ENCODE data around the gene RNF114. TPM values are rescaled to one million over a fixed set of nuclear protein-coding genes. Genes with fewer than 3 reads are reported as not detected.

The RNF114 gene
- total RNA-seq, 1 experiment from 2014 or later: 88.1 TPM

GRCh38 chr20:49982346-49983122 lies 46.3 kb downstream of the RNF114 start, which contains the start of gene SNAI1 (continued):
- TF ChIP-seq PREB (CRISPR knock-in tag; IDR thresholded peaks at IDR 0.05; ENCODE audit: borderline replicate concordance): no peak; the same call in 1 of the 2 replicates
- no peak for TF ChIP-seq ZNF425 (CRISPR knock-in tag; conservative IDR thresholded peaks at IDR 0.05)
- peak; percentile 34; the same call in 1 of the 2 replicates for TF ChIP-seq NFYB (CRISPR knock-in tag; conservative IDR thresholded peaks at IDR 0.05; ENCODE audit: low read depth)
- TF ChIP-seq JUN (CRISPR knock-in tag; IDR thresholded peaks at IDR 0.05): peak; percentile 87
- 0 out of 2 replicates have a peak, but pooled peaks have one; percentile 59 for TF ChIP-seq ZBTB21 (CRISPR knock-in tag; IDR thresholded peaks at IDR 0.05; ENCODE audit: borderline replicate concordance)
- no peak; the same call in 1 of the 2 replicates for TF ChIP-seq ZNF232 (CRISPR knock-in tag; IDR thresholded peaks at IDR 0.05)
- TF ChIP-seq, protein P1, sequence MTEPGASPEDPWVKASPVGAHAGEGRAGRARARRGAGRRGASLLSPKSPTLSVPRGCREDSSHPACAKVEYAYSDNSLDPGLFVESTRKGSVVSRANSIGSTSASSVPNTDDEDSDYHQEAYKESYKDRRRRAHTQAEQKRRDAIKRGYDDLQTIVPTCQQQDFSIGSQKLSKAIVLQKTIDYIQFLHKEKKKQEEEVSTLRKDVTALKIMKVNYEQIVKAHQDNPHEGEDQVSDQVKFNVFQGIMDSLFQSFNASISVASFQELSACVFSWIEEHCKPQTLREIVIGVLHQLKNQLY (CRISPR knock-in tag; IDR thresholded peaks at IDR 0.05): no peak; the same call in 1 of the 2 replicates
- peak; percentile 73; the same call in 1 of the 2 replicates for TF ChIP-seq HMGXB4 (CRISPR knock-in tag; IDR thresholded peaks at IDR 0.05)

DNA sequence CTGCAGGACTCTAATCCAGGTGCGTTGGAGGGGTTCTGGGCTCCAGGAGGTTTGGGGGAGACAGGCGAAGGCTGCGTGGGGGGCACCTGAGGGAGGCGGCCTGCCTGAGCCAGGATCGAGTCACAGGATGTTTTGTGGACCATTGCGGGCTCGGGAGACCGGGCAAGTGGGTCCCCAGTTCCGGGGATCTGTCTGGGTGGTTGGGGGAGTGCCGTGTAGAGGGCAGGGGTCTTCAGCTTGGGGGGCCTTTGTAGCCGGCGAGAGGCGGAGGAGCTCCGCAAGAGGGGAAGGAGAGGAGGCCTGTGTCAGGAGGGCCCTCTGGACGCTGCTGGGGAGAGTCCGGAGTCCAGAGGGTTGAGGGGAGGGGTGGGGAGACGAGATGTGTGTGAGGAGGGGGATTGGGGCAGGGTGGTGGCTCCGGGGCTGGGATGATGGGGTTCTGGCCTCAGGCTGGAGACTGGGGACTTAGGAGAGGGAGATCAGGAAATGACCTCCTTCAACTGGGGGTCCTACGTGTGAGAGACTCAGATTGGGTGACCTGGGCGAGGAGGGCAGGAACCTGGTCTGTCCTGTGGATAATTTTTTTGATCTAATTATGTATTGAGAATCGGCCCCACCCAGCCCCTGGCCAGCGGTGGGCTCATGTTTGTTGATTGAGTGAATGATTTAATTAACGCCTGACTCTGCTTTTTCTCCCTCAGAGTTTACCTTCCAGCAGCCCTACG lies 47.1 kb downstream of the RNF114 start:
- peak overlapping the region; percentile 84 for H3K4me3 Mint-ChIP-seq
- CTCF ChIA-PET: interaction anchor here (0.6 to 10.5 kb wide), 3 partner anchors 72 to 103 kb away, joined by 3 to 288 read pairs (median 4); no protein-coding TSS in a partner anchor
- H3K27me3 Mint-ChIP-seq (ENCODE audit: low read depth): peaks cover 34% of the 10 kb centered on the region
- H3K36me3 Mint-ChIP-seq: peaks cover 5% of the 10 kb centered on the region; the same call in 1 of the 2 replicates
- no peak overlapping the region for H3K27ac Mint-ChIP-seq
- H3K4me1 Mint-ChIP-seq: peaks cover 82% of the 10 kb centered on the region
- no peaks in the 10 kb centered on the region for H3K9me3 Mint-ChIP-seq
- no peak for ATAC-seq
- no peak for DNase-seq (ENCODE audit: low spot score)
- POLR2A ChIA-PET: interaction anchor here (0.5 to 0.9 kb wide), 5 partner anchors 63 to 542 kb away, joined by 3 to 4 read pairs (median 3); no protein-coding TSS in a partner anchor
- no peak for TF ChIP-seq AFF4 (CRISPR knock-in tag; IDR thresholded peaks at IDR 0.05; ENCODE audit: borderline replicate concordance)
- TF ChIP-seq E2F1 (CRISPR knock-in tag; IDR thresholded peaks at IDR 0.05): no peak
- TF ChIP-seq, protein P2, sequence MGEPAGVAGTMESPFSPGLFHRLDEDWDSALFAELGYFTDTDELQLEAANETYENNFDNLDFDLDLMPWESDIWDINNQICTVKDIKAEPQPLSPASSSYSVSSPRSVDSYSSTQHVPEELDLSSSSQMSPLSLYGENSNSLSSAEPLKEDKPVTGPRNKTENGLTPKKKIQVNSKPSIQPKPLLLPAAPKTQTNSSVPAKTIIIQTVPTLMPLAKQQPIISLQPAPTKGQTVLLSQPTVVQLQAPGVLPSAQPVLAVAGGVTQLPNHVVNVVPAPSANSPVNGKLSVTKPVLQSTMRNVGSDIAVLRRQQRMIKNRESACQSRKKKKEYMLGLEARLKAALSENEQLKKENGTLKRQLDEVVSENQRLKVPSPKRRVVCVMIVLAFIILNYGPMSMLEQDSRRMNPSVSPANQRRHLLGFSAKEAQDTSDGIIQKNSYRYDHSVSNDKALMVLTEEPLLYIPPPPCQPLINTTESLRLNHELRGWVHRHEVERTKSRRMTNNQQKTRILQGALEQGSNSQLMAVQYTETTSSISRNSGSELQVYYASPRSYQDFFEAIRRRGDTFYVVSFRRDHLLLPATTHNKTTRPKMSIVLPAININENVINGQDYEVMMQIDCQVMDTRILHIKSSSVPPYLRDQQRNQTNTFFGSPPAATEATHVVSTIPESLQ (CRISPR knock-in tag; IDR thresholded peaks at IDR 0.05): no peak
- TF ChIP-seq ZMAT4 (CRISPR knock-in tag; IDR thresholded peaks at IDR 0.05): no peak
- TF ChIP-seq ARID4B (CRISPR knock-in tag; IDR thresholded peaks at IDR 0.05; ENCODE audit: borderline replicate concordance): 0 out of 2 replicates have a peak, but pooled peaks have one; percentile 60
